HG03565 (cell line): ENCODE measurements around the gene ALG1L2.
"Not testable (repeated sequence)": the region's sequence is repeated elsewhere in the genome, so short reads cannot be mapped to it uniquely, and the experiment has no call there.

Experiments used
- ATAC-seq: cut with Tn5 transposase; IDR thresholded peaks from one replicate; pipeline ENCODE4 v1.9.1; 2021; ENCODE audit warnings: mild to moderate bottlenecking, moderate library complexity; ENCODE audit not compliant: unreplicated experiment

ALG1L2 gene

DNA sequence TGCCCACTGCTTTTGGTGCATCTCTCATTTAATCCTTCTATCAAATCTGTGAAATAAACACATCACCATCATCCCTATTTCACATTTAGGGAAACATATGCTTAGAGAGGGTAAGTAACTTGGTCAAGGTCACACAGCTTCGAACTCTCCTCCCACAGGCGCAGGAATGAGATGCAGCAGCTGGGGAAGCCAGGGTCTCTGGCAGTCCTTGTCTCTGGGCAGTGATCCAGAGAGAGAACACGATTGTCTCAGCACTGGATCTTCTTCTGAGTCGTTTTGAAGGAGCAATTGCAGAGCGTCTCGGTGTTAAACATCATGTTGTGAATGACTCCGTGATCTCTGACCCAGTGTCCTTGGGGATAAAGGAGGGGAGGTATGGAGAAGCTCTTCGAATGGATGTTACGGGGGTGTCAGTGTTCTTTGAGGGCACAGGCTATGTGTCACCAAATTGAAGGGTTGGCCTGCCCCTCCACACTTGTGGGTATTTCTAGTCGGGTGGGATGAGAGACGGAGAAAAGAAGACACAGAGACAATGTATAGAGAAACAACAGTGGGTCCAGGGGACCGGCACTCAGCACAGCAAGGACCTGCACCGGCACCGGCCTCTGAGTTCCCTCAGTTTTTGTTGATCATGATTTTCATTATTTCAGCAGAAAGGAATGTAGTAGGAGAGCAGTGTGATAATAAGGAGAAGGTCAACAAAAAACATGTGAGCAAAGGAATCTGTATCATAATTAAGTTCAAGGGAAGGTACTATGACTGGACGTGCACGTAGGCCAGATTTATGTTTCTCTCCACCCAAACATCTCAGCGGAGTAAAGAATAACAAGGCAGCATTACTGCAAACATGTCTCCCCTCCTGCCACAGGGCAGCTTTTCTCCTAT is 41.5 kb downstream of the ALG1L2 start:
- ATAC-seq = not testable (repeated sequence)

DNA sequence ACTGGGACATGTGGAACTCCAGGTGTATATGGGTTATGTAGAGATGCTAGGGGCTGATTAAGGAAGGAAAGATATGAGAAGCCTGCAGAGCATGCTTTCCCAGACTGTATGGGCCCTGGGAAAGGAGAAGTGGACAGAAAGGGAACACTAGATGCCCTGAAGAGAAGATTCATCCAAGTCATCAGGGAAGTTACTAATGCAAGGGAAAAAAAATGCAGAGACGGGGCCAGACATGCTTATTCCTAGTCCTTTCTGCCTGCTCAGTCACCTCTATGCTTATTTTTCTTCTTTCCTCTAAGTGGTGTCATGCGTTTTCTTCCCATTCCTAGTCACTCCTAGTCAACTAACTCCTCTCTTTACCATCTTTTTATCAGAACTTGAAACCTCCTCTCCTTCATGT is 43.8 kb downstream of the ALG1L2 start:
- ATAC-seq = not testable (repeated sequence)

DNA sequence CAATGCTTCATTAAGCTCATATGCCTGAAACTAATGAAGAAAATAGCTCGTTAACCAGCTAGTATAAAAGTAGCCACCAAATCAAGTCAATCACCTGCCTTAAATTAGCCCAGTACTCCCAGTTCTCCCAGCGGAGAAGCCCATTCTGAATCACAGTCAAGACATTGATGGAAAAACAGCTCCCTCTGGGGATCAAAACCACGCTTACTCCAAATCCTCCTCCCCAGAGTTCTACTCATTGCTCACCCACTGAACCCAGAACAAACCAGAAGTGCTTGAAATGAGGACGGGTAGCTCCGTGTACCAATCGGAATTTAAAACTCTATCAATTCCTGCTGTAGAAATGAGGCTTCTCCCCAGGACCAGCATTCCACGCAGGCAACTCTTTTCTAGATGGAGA is 54.7 kb downstream of the ALG1L2 start:
- not testable (repeated sequence) for ATAC-seq

DNA sequence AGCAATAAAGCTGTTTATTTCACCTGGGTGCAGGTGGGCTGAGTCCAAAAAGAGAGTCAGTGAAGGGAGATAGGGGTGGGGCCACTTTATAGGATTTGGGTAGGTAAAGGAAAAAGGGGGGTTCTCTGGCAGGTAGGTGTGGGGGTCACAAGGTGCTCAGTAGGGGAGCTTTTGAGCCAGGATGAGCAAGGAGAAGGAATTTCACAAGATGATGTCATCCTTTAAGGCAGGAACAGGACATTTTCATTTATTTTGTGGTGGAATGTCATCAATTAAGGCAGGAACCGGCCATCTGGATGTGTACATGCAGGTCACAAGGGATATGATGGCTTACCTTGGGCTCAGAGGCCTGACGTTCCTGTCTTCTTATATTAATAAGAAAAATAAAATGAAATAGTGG is 56.1 kb downstream of the ALG1L2 start:
- not testable (repeated sequence) for ATAC-seq

DNA sequence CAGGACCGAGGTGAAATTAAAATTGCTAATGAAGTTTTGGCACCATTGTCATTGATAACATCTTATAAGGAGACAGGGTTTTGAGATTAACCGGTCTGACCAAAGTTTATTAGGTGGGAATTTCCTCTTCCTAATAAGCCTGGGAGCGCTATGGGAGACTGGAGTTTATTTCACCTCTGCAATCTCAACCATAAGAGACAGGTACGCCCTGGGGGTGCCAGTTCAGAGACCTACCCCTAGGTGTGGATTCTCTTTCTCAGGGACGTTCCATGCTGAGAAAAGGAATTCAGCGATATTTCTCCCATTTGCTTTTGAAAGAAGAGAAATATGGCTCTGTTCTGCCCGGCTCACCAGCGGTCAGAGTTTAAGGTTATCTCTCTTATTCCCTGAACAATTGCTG is 57.4 kb downstream of the ALG1L2 start:
- ATAC-seq = not testable (repeated sequence)

DNA sequence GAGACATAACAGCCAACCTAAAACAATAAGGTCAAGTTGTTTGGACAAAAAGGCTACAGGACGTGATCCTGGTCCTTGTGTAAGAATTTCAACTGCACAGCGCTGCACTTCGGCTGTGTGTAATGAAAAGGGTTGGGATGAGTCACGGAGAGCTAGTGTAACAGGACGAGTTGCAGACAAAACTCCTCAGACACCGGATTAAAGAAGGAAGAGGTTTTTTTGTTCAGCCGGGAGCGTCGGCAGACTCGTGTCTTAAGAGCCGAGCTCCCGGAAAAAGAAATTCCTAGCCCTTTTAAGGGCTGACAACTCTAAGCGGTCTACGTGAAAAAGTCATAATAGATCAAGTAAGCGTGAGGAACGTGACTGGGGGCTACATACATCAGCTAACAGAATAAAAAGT is 59.1 kb downstream of the ALG1L2 start:
- ATAC-seq = not testable (repeated sequence)

DNA sequence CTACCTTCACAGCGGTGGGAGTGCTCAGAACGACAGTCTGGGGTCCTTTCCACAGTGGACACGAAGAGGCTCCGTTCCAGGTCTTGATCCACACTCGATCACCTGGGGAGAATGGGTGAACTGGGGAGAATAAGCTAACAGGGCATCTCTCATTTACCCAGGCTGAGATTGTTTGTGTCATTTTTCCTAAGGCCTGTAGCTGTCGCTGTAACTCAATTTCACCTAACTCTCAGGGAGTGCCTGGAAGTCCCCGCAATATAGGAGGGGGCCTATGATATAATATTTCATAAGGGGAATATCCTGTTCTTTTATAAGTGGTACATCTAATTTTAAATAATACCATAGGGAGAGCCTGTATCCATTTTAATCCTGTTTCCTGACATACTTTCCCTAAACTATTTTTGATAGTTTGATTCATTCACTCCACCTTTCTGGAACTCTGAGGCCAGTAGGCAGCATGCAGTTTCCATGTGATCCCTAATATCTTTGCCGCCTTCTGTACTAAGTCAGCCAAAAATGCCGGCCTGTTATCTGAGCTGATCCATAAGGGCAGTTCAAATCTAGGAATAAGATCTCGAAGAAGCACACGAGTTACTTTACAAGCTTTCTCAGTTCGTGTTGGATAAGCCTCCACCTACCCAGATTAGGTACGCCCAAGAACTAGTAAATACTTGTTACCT is 62.2 kb downstream of the ALG1L2 start:
- not testable (repeated sequence) for ATAC-seq

DNA sequence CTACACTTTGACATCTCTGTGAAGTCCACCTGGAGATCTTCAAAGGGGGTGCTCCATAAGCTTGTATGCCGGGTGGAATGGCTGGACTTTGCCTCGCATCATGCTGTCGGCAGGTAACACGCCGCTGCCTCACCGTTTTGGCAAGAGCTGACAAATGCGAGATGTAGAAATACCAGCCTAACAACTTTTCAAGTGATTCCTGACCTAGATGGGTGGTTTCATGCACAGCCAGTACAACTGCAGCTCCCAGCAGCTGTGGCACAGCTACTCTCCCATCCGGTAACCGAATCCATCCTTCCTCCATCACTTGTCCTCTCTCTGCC is 62.7 kb downstream of the ALG1L2 start:
- ATAC-seq = not testable (repeated sequence)

DNA sequence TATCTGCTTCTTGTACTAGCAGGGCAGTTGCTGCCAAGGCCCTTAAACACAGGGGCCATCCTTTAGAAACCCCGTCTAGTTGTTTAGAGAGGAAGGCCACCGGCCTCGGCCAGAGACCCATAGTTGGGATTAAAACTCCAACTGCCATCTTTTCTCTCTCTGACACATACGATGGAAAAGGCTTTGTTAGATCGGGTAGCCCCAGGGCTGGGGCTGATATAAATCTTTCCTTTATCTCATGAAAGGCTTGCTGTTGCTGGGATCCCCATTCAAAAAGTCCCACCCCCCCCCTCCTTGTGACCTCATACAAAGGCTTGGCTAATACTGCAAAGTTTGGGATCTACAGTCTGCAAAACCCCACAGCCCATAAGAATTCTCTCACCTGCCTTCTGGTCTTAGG is 63.8 kb downstream of the ALG1L2 start:
- not testable (repeated sequence) for ATAC-seq

DNA sequence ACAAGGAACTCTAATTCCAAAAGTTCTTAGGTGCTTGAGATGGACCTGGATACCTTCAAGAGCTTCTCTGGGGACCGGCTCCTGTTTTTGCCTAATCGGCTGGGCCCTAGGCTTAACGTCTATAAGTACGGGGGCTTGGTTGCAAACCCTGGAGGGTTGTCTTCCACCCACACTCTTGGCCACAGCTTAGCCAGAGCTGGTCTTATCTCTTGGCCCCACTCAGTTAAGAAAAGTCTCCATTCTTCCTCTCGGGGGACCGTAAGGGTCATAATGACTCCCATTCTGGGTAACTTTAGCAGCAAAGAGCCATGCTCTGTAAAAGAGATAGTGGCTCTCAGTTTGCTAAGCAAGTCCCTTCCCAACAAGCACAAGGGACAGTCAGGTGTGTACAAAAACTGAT is 64.8 kb downstream of the ALG1L2 start:
- ATAC-seq = not testable (repeated sequence)
